Measurements from ENCODE around the gene LENEP. TPM values are rescaled to one million over a fixed set of nuclear protein-coding genes. Genes with fewer than 3 reads are reported as not detected.

LENEP gene
- polyA plus RNA-seq, 2 of the 4 experiments (the other 2 are of a cell fraction), result not detected

- no peak for TF ChIP-seq HES2 (IDR thresholded peaks at IDR 0.05)
- TF ChIP-seq EHF (CRISPR knock-in tag; IDR thresholded peaks at IDR 0.05), result no peak
- TF ChIP-seq FOXS1 (CRISPR knock-in tag; IDR thresholded peaks at IDR 0.05), result no peak
- TF ChIP-seq TFCP2L1 (CRISPR knock-in tag; IDR thresholded peaks at IDR 0.05), result no peak
- TF ChIP-seq CBX8 (IDR thresholded peaks at IDR 0.05), result no peak
- TF ChIP-seq POLR2A (IDR thresholded peaks at IDR 0.05; ENCODE audit: low read length), result no peak; the same call in 1 of the 2 replicates
- TF ChIP-seq CHD4 (IDR thresholded peaks at IDR 0.05; ENCODE audit: borderline replicate concordance), result no peak; the same call in 1 of the 2 replicates
- no peak for TF ChIP-seq ESRRA (IDR thresholded peaks at IDR 0.05; ENCODE audit: borderline replicate concordance, low read length)
- no peak for TF ChIP-seq HMGXB4 (CRISPR knock-in tag; IDR thresholded peaks at IDR 0.05; ENCODE audit: borderline replicate concordance)
- no peak for TF ChIP-seq FOSL2 (IDR thresholded peaks at IDR 0.05)
- TF ChIP-seq FOSL2 (CRISPR knock-in tag; IDR thresholded peaks at IDR 0.05), result 0 out of 2 replicates have a peak, but pooled peaks have one; percentile 2
- TF ChIP-seq MAFK (IDR thresholded peaks at IDR 0.05; ENCODE audit: partially characterized antibody), result no peak
- TF ChIP-seq JUNB (IDR thresholded peaks at IDR 0.05), result no peak
- TF ChIP-seq NR3C1 (IDR thresholded peaks at IDR 0.05), result no peak
- no peak for TF ChIP-seq CHD2 (IDR thresholded peaks at IDR 0.05; ENCODE audit: low read length, partially characterized antibody)
- TF ChIP-seq, protein P1, sequence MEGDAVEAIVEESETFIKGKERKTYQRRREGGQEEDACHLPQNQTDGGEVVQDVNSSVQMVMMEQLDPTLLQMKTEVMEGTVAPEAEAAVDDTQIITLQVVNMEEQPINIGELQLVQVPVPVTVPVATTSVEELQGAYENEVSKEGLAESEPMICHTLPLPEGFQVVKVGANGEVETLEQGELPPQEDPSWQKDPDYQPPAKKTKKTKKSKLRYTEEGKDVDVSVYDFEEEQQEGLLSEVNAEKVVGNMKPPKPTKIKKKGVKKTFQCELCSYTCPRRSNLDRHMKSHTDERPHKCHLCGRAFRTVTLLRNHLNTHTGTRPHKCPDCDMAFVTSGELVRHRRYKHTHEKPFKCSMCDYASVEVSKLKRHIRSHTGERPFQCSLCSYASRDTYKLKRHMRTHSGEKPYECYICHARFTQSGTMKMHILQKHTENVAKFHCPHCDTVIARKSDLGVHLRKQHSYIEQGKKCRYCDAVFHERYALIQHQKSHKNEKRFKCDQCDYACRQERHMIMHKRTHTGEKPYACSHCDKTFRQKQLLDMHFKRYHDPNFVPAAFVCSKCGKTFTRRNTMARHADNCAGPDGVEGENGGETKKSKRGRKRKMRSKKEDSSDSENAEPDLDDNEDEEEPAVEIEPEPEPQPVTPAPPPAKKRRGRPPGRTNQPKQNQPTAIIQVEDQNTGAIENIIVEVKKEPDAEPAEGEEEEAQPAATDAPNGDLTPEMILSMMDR (IDR thresholded peaks at IDR 0.05), result peak; percentile 46
- TF ChIP-seq NFE2L2 (conservative IDR thresholded peaks at IDR 0.05; ENCODE audit: low read length), result no peak
- TF ChIP-seq, protein P2, sequence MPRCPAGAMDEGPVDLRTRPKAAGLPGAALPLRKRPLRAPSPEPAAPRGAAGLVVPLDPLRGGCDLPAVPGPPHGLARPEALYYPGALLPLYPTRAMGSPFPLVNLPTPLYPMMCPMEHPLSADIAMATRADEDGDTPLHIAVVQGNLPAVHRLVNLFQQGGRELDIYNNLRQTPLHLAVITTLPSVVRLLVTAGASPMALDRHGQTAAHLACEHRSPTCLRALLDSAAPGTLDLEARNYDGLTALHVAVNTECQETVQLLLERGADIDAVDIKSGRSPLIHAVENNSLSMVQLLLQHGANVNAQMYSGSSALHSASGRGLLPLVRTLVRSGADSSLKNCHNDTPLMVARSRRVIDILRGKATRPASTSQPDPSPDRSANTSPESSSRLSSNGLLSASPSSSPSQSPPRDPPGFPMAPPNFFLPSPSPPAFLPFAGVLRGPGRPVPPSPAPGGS (IDR thresholded peaks at IDR 0.05), result no peak
- no peak for TF ChIP-seq ZC3H11A (IDR thresholded peaks at IDR 0.05)
- TF ChIP-seq HOXB5 (CRISPR knock-in tag; IDR thresholded peaks at IDR 0.05), result no peak
- TF ChIP-seq EP300 (IDR thresholded peaks at IDR 0.05), result no peak
- no peak for TF ChIP-seq CEBPB (IDR thresholded peaks at IDR 0.05)
- TF ChIP-seq HOXB13 (CRISPR knock-in tag; IDR thresholded peaks at IDR 0.05; ENCODE audit: low read depth), result no peak
- no peak for TF ChIP-seq KDM1A (IDR thresholded peaks at IDR 0.05; ENCODE audit: low read depth)
- peak; percentile 63; the same call in 1 of the 2 replicates for TF ChIP-seq KDM5A (IDR thresholded peaks at IDR 0.05)
- no peak for TF ChIP-seq RARB (CRISPR knock-in tag; IDR thresholded peaks at IDR 0.05)
- TF ChIP-seq HEYL (CRISPR knock-in tag; IDR thresholded peaks at IDR 0.05), result no peak
- TF ChIP-seq RAD21 (conservative IDR thresholded peaks at IDR 0.05 in 1 of 2, IDR thresholded peaks at IDR 0.05 in 1 of 2), result peak; percentile 37 to 62
- TF ChIP-seq HOXA7 (CRISPR knock-in tag; IDR thresholded peaks at IDR 0.05), result no peak
These were observed 8.5 kb downstream of the LENEP start (continued) for GRCh38 chr1:155001675-155002463.

Data from A549 (cell line).